ENCODE measurements around the gene ISM1. TPM values are rescaled to one million over a fixed set of nuclear protein-coding genes. Genes with fewer than 3 reads are reported as not detected.

Gene ISM1
- total and polyA plus RNA-seq, 2 of the 13 experiments (the other 11 are each of a cell fraction or from before 2014, with no cell fraction given): 0.40 to 1.4 TPM

DNA sequence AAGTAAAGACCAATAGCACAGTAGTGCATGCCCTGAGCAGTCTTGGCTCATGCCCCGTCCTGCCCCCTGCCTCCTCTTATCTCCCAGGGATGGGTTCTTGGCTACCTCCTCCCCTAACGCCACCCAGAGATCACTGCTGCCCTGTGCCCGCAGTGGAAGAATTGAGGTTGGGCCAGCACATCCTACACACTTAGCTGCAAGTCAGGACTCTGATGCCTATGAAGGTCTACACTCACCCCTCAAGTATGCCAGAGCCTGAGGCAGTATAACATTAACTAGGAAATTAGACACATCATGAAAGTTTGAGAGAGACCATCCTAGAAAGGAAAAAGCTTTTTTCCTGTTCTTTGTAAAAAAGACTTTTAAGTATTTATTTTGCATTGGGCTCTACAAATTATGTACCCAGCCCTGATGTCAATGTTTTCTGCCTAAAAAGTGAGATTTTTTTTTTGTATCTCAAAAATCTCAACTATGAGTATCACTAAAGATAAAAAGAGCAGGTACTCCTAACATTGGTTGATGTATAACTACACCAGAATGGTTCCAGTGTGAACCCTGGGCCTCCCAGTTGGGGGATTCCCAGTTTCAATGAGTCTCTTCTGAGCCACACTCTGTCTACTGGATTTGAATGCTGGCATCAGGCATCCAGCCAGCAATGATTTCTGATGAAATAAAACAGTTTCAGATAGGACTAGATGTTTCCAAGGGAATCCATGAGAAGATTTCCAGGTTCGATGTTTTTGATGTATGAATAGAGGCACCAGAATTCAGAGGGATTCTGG lies 115.4 kb downstream of the ISM1 start (continued):
- TF ChIP-seq ZNF709 (CRISPR knock-in tag; IDR thresholded peaks at IDR 0.05) (no peak), ZFP1 (CRISPR knock-in tag; IDR thresholded peaks at IDR 0.05) (peak; percentile 78), GLI4 (CRISPR knock-in tag; IDR thresholded peaks at IDR 0.05; ENCODE audit: borderline replicate concordance) (no peak), SYNCRIP (IDR thresholded peaks at IDR 0.05; ENCODE audit: insufficient read depth, low read depth, low read length) (no peak), MIER2 (CRISPR knock-in tag; IDR thresholded peaks at IDR 0.05) (0 out of 2 replicates have a peak, but pooled peaks have one; percentile 46), ZNF713 (CRISPR knock-in tag; IDR thresholded peaks at IDR 0.05) (no peak), ZSCAN20 (CRISPR knock-in tag; IDR thresholded peaks at IDR 0.05; ENCODE audit: borderline replicate concordance) (0 out of 2 replicates have a peak, but pooled peaks have one; percentile 72), HNF4A (CRISPR knock-in tag; IDR thresholded peaks at IDR 0.05) (peak; percentile 49), ZMYM4 (CRISPR knock-in tag; IDR thresholded peaks at IDR 0.05) (0 out of 2 replicates have a peak, but pooled peaks have one; percentile 39), ZNF264 (CRISPR knock-in tag; IDR thresholded peaks at IDR 0.05) (no peak), ZNF496 (CRISPR knock-in tag; IDR thresholded peaks at IDR 0.05; ENCODE audit: insufficient replicate concordance) (no peak)
- TF ChIP-seq, protein P1, sequence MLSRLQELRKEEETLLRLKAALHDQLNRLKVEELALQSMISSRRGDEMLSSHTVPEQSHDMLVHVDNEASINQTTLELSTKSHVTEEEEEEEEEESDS (CRISPR knock-in tag; IDR thresholded peaks at IDR 0.05; ENCODE audit: borderline replicate concordance): 0 out of 2 replicates have a peak, but pooled peaks have one; percentile 72
- TF ChIP-seq, protein P2, sequence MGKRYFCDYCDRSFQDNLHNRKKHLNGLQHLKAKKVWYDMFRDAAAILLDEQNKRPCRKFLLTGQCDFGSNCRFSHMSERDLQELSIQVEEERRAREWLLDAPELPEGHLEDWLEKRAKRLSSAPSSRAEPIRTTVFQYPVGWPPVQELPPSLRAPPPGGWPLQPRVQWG (CRISPR knock-in tag; IDR thresholded peaks at IDR 0.05; ENCODE audit: borderline replicate concordance, low read depth): no peak
- TF ChIP-seq, protein P3, sequence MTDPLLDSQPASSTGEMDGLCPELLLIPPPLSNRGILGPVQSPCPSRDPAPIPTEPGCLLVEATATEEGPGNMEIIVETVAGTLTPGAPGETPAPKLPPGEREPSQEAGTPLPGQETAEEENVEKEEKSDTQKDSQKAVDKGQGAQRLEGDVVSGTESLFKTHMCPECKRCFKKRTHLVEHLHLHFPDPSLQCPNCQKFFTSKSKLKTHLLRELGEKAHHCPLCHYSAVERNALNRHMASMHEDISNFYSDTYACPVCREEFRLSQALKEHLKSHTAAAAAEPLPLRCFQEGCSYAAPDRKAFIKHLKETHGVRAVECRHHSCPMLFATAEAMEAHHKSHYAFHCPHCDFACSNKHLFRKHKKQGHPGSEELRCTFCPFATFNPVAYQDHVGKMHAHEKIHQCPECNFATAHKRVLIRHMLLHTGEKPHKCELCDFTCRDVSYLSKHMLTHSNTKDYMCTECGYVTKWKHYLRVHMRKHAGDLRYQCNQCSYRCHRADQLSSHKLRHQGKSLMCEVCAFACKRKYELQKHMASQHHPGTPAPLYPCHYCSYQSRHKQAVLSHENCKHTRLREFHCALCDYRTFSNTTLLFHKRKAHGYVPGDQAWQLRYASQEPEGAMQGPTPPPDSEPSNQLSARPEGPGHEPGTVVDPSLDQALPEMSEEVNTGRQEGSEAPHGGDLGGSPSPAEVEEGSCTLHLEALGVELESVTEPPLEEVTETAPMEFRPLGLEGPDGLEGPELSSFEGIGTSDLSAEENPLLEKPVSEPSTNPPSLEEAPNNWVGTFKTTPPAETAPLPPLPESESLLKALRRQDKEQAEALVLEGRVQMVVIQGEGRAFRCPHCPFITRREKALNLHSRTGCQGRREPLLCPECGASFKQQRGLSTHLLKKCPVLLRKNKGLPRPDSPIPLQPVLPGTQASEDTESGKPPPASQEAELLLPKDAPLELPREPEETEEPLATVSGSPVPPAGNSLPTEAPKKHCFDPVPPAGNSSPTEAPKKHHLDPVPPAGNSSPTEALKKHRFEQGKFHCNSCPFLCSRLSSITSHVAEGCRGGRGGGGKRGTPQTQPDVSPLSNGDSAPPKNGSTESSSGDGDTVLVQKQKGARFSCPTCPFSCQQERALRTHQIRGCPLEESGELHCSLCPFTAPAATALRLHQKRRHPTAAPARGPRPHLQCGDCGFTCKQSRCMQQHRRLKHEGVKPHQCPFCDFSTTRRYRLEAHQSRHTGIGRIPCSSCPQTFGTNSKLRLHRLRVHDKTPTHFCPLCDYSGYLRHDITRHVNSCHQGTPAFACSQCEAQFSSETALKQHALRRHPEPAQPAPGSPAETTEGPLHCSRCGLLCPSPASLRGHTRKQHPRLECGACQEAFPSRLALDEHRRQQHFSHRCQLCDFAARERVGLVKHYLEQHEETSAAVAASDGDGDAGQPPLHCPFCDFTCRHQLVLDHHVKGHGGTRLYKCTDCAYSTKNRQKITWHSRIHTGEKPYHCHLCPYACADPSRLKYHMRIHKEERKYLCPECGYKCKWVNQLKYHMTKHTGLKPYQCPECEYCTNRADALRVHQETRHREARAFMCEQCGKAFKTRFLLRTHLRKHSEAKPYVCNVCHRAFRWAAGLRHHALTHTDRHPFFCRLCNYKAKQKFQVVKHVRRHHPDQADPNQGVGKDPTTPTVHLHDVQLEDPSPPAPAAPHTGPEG (CRISPR knock-in tag; IDR thresholded peaks at IDR 0.05): no peak
- TF ChIP-seq, protein P4, sequence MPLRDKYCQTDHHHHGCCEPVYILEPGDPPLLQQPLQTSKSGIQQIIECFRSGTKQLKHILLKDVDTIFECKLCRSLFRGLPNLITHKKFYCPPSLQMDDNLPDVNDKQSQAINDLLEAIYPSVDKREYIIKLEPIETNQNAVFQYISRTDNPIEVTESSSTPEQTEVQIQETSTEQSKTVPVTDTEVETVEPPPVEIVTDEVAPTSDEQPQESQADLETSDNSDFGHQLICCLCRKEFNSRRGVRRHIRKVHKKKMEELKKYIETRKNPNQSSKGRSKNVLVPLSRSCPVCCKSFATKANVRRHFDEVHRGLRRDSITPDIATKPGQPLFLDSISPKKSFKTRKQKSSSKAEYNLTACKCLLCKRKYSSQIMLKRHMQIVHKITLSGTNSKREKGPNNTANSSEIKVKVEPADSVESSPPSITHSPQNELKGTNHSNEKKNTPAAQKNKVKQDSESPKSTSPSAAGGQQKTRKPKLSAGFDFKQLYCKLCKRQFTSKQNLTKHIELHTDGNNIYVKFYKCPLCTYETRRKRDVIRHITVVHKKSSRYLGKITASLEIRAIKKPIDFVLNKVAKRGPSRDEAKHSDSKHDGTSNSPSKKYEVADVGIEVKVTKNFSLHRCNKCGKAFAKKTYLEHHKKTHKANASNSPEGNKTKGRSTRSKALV (CRISPR knock-in tag; IDR thresholded peaks at IDR 0.05): no peak
- TF ChIP-seq, protein P5, sequence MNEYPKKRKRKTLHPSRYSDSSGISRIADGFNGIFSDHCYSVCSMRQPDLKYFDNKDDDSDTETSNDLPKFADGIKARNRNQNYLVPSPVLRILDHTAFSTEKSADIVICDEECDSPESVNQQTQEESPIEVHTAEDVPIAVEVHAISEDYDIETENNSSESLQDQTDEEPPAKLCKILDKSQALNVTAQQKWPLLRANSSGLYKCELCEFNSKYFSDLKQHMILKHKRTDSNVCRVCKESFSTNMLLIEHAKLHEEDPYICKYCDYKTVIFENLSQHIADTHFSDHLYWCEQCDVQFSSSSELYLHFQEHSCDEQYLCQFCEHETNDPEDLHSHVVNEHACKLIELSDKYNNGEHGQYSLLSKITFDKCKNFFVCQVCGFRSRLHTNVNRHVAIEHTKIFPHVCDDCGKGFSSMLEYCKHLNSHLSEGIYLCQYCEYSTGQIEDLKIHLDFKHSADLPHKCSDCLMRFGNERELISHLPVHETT (CRISPR knock-in tag; conservative IDR thresholded peaks at IDR 0.05): no peak
- TF ChIP-seq, protein P6, sequence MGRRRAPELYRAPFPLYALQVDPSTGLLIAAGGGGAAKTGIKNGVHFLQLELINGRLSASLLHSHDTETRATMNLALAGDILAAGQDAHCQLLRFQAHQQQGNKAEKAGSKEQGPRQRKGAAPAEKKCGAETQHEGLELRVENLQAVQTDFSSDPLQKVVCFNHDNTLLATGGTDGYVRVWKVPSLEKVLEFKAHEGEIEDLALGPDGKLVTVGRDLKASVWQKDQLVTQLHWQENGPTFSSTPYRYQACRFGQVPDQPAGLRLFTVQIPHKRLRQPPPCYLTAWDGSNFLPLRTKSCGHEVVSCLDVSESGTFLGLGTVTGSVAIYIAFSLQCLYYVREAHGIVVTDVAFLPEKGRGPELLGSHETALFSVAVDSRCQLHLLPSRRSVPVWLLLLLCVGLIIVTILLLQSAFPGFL (CRISPR knock-in tag; IDR thresholded peaks at IDR 0.05): no peak
- TF ChIP-seq, protein P7, sequence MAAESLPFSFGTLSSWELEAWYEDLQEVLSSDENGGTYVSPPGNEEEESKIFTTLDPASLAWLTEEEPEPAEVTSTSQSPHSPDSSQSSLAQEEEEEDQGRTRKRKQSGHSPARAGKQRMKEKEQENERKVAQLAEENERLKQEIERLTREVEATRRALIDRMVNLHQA (CRISPR knock-in tag; IDR thresholded peaks at IDR 0.05): no peak

All from HepG2 (cell line).